HK-2 (cell line): ENCODE data around the gene TM9SF2.

Experiments
- DNase-seq: peaks from one replicate; pipeline ENCODE4 v3.0.0-alpha.2; 2018; ENCODE audit not compliant: unreplicated experiment

TM9SF2 gene

GRCh38 chr13:99577934-99578917, 77.0 kb downstream of the TM9SF2 start:
- no peak for DNase-seq

DNA sequence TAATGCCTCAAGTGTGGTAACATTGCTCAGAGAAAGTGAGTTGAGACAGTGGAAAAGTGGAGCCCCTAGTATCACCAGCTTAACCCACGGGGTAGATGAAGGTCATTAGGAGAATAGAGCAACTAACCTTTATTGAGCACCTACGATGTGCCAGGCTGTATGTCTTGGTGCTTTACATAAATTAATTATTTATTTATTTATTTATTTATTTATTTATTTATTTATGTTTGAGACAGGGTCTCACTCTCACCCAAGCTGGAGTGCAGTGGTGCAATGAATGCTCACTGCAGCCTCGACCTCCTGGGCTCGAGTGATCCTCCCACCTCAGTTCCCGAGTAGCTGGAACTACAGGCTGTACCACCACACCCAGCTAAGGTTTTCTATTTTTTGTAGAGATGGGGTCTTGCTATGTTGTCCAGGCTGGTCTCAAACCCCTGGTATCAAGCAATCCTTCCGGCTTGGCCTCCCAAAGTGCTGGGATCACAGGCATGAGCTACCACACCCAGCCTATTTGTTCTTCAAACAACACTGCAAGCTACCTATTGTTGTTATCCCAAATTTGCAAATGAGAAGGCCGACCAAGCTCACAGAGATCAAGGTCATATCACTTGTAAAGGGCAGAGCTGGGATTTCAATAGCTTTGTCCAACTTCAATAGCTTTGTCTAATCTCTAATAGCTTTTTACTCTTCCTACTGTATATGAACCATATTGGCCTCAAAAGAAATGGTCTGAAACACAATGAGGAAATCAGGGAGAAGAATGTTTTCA, 79.4 kb downstream of the TM9SF2 start:
- no peak for DNase-seq

GRCh38 chr13:99582511-99582910, 81.2 kb downstream of the TM9SF2 start:
- DNase-seq: no peak

GRCh38 chr13:99585609-99586008, 84.3 kb downstream of the TM9SF2 start:
- no peak for DNase-seq

- DNase-seq: no peak
Measured at GRCh38 chr13:99587021-99587420, 85.7 kb downstream of the TM9SF2 start.

- no peak for DNase-seq
Measured at GRCh38 chr13:99587893-99588606, 86.8 kb downstream of the TM9SF2 start.

- no peak for DNase-seq
Measured at GRCh38 chr13:99589575-99589974, 88.3 kb downstream of the TM9SF2 start.

- DNase-seq: no peak
Measured at GRCh38 chr13:99590519-99591011, 89.3 kb downstream of the TM9SF2 start.

DNA sequence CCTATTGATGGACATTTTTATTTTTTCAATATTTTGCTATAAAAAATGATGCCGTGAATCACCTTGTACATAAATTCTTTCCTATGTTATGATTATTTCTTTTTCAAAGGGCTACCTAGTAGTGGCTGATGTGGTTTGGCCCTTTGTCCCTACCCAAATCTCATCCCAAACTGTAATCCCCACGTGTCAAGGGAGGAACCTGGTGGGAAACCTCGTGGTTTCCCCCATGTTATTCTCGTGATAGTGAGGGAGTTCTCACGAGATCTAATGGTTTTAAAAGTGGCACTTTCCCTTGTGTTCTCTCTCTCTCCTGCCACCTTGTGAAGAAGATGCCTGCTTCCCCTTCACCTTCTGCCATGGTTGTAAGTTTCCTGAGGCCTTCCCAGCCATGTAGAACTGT, 94.9 kb downstream of the TM9SF2 start:
- DNase-seq: no peak

- DNase-seq: no peak
Measured at GRCh38 chr13:99600318-99600717, 99.0 kb downstream of the TM9SF2 start.

GRCh38 chr13:99601535-99601934, 100.3 kb downstream of the TM9SF2 start:
- no peak for DNase-seq

- DNase-seq: no peak
Measured at GRCh38 chr13:99604636-99605035, 103.4 kb downstream of the TM9SF2 start.

DNA sequence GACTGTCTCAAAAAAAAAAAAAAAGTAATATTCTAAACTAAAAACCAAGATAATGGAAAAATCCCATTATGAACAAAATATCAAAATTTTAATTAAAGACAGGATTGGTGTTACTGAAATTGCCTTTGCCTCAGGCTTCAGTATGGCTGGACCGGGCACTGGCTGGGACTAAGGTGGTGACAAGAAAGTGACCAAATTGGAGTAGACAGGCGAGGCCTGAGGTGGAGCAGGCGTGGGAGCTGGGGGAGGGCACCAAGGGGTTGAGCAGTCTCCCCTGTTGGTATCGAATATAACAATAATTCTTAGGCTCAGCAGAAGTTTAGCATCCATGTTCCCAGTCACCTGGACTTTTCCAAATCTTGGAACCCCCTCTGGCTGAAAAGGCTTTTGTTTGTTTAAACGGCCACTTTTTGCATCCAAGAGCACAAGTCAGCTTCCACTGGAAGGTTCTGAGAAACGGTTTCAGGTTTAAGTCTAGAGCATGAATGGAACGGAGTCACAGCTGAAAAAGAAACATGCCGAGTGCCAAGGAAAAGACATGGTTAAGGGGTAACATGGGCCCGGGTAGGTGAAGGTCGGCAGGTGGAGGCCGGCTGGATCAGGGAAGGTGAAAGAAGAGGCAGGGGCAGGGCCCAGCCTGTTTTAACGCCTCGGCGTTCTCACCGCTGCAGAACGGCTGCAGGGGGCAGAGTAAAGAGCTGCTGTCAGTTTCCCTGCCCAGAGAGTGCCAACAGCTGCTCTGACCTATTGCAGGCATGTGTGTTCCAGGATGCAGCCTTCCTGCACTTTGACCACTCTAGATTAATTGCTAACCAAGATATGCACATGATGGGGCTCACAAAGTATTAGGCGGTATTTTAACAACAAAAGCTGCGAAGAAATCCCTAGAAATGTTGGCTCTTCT, 104.4 kb downstream of the TM9SF2 start:
- peak; percentile 41 for DNase-seq

- DNase-seq: peak; percentile 89
Measured at GRCh38 chr13:99606324-99607066, 105.2 kb downstream of the TM9SF2 start, which contains the start of gene CLYBL. Gene CLYBL (plus strand): TSS chr13:99606690.

- DNase-seq: no peak
Measured at GRCh38 chr13:99608345-99608744, 107.1 kb downstream of the TM9SF2 start.

- no peak for DNase-seq
Measured at GRCh38 chr13:99610702-99611289, 109.5 kb downstream of the TM9SF2 start.
